Gastroesophageal sphincter (tissue), 3 donors: ENCODE measurements around the gene RINL.

Experiments
- POLR2A ChIP-seq, 2 donors: fragments of 450-650 bp; IDR thresholded peaks; one replicate each; pipeline ENCODE4 v1.6.1; 2017; ENCODE audit warnings: antibody characterized with exemption in 2 of 2, mild to moderate bottlenecking in 2 of 2, moderate library complexity in 1 of 2
- POLR2AphosphoS5 ChIP-seq: sonication (generic); formaldehyde crosslinking; IDR thresholded peaks from one replicate; pipeline ENCODE4 v1.6.1; 2017; ENCODE audit warnings: antibody characterized with exemption
- TF ChIP-seq, protein P1 (sequence below), 4 experiments: fragments of 200-600 bp in 2 of 4; fragments of 450-650 bp in 2 of 4; sonication (generic) in 1 of 4; IDR thresholded peaks; one replicate each; pipeline ENCODE4 v1.5.1; 2017 to 2019; ENCODE audit warnings: antibody characterized with exemption in 4 of 4, mild to moderate bottlenecking in 2 of 4, moderate library complexity in 2 of 4

DNA sequence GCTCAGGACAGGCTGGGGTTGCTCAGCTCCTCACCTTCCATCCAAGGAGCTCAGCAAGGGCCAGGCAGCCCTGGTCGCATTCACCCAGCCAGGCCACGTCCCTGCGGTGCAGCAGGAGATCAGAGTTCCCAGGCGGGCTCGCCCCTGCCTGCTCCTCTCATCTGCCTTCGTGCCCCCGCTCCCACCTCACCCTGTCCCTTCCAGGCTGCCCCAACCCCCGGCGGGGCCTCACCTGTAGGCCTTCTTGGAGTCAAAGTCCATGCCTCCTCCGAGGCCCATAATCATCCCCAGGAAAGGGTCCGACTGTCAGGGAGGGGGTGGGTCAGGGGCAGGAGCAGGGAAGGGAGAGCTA lies 1.3 kb upstream of the RINL start:
- TF ChIP-seq, protein P1, sequence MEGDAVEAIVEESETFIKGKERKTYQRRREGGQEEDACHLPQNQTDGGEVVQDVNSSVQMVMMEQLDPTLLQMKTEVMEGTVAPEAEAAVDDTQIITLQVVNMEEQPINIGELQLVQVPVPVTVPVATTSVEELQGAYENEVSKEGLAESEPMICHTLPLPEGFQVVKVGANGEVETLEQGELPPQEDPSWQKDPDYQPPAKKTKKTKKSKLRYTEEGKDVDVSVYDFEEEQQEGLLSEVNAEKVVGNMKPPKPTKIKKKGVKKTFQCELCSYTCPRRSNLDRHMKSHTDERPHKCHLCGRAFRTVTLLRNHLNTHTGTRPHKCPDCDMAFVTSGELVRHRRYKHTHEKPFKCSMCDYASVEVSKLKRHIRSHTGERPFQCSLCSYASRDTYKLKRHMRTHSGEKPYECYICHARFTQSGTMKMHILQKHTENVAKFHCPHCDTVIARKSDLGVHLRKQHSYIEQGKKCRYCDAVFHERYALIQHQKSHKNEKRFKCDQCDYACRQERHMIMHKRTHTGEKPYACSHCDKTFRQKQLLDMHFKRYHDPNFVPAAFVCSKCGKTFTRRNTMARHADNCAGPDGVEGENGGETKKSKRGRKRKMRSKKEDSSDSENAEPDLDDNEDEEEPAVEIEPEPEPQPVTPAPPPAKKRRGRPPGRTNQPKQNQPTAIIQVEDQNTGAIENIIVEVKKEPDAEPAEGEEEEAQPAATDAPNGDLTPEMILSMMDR (IDR thresholded peaks at IDR 0.05) = no peak
- no peak for TF ChIP-seq POLR2AphosphoS5
- no peak for TF ChIP-seq POLR2A (IDR thresholded peaks at IDR 0.05)
